Left ventricle myocardium superior (tissue), 1 donor: ENCODE results near the gene RDX. TPM values are rescaled to one million over a fixed set of nuclear protein-coding genes. Genes with fewer than 3 reads are reported as not detected.
A peak's percentile ranks its signal among the peaks of the same experiment; 100 is the strongest.

ENCODE experiments used
- ATAC-seq: fragments of 200-7000 bp; cut with Tn5 transposase; one replicate; pipeline ENCODE4 v1.9.1; 2020; ENCODE audit warnings: mild to moderate bottlenecking, moderate library complexity
- DNase-seq: peaks from one replicate; pipeline ENCODE4 v3.0.0-alpha.2; 2020
- intact Hi-C: fragments of 100-400 bp; cut with micrococcal nuclease; formaldehyde crosslinking; loops from one replicate; pipeline ENCODE4 v1.11.0; 2022
- long read RNA-seq: library from polyadenylated mRNA; unstranded; transcript quantifications from one replicate; pipeline ENCODE4 v2.0.0, GENCODE V29; 2021
- total RNA-seq: library from RNA; stranded (reverse); fragmentation: NEBNext Ultra II Directional; extraction: Animal tissue kit (Norgen Biotek cat#: 25700); gene quantifications from one replicate; pipeline ENCODE4 v1.2.1, GENCODE V29; 2021
- donor health status: DM: no; HTN: yes; CAD: no; lungs with severe emphysema.

RDX gene
- 117 TPM for total RNA-seq
- long read RNA-seq, full-length matches to known transcripts: 32 of 75 reads
- long read RNA-seq, partial matches to known transcripts: 37 of 75 reads
- long read RNA-seq, other reads (novel, unspliced or antisense): 6 of 75 reads

GRCh38 chr11:110296226-110297075 is at the start of gene RDX:
Gene RDX, minus strand, starts transcription at chr11:110296614. Its CDS starts 16,922 bp downstream, at chr11:110279692.
- intact Hi-C loops: loop anchor here (5.0 kb wide), 1 partner anchor 136 kb away; no protein-coding TSS in a partner anchor
- peak; percentile 95 for ATAC-seq
- peak; percentile 89 for DNase-seq

GRCh38 chr11:110345743-110346142 is 49.3 kb upstream of the RDX start:
- intact Hi-C loops: no loop called here
- no peak for ATAC-seq
- no peak for DNase-seq

GRCh38 chr11:110340436-110340835 is 44.0 kb upstream of the RDX start:
- intact Hi-C loops: no loop called here
- ATAC-seq: no peak
- DNase-seq: no peak

GRCh38 chr11:110339456-110340250 is 43.2 kb upstream of the RDX start:
- intact Hi-C loops: no loop called here
- ATAC-seq (no peak), DNase-seq (no peak)

- ATAC-seq (no peak), DNase-seq (no peak)
- intact Hi-C loops: no loop called here
Measured at GRCh38 chr11:110338684-110339083, 42.3 kb upstream of the RDX start.

DNA sequence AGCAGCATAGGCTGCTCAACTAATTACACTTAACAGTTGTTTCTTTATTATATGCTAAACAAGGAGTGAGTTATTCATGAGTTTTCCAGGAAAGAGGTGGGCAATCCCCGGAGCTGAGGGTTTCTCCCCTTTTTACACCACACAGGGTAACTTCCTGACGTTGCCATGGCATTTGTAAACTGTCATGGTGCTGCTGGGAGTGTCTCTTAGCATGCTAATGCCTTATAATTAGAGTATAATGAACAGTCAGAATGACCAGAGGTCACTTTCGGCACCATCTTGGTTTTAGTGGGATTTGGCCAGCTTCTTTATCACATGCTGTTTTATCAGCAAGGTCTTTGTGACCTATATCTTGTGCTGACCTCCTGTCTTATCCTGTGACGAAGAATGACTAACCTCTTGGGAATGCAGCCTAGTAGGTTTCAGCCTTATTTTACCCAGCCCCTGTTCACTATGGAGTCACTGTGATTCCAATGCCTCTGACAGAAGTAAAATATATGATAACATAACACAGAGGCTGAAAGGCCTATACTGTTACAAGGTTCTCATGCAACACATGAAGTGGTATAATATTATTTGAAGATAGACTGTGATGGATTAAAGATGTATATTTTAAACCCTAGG is 41.3 kb upstream of the RDX start:
- ATAC-seq (no peak), DNase-seq (no peak)
- intact Hi-C loops: no loop called here

GRCh38 chr11:110336054-110336453 is 39.6 kb upstream of the RDX start:
- intact Hi-C loops: no loop called here
- no peak for ATAC-seq
- no peak for DNase-seq

DNA sequence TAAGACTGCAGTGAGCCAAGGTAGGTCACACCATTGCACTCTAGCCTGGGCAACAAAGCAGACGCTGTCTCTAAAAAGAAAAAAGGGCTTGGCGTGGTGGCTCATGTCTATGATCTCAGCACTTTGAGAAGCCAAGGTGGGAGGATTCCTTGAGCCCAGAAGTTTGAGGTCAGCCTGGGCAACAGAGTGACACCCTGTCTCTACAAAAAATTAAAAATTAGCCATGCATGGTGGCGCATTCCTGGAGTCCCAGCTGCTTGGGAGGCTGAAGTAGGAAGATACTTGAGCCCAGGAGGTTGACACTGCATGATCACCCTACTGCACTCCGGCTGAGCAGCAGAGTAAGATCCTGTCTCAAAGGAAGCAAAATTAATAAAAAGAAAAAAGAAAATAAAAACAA is 38.9 kb upstream of the RDX start:
- intact Hi-C loops: no loop called here
- DNase-seq (no peak), ATAC-seq (no peak)

DNA sequence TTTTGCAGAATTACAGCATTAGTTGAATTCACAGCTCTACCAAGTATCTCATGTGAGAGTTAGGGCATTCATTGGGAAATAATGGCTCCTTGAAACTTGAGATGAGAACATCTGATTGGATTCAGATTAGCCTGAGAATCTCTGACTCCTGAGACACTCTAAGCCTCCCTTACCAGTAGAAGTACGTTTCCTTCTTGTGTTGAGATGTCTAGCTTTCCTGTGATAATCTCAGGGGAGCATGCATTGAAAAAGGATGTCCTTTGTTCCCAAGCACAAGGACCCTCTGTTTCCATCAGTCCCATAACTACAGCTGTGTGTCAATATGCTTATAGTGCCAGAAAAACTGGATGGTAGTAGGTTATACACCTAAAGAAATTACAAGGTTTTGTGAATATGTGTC is 35.2 kb upstream of the RDX start:
- intact Hi-C loops: no loop called here
- ATAC-seq (no peak), DNase-seq (no peak)

- DNase-seq (no peak), ATAC-seq (no peak)
- intact Hi-C loops: no loop called here
Measured at GRCh38 chr11:110329445-110329844, 33.0 kb upstream of the RDX start.

GRCh38 chr11:110327508-110327907 is 31.1 kb upstream of the RDX start:
- no peak for ATAC-seq
- intact Hi-C loops: no loop called here
- DNase-seq: no peak

- DNase-seq: no peak
- intact Hi-C loops: no loop called here
Measured at GRCh38 chr11:110323786-110324185, 27.4 kb upstream of the RDX start.

DNA sequence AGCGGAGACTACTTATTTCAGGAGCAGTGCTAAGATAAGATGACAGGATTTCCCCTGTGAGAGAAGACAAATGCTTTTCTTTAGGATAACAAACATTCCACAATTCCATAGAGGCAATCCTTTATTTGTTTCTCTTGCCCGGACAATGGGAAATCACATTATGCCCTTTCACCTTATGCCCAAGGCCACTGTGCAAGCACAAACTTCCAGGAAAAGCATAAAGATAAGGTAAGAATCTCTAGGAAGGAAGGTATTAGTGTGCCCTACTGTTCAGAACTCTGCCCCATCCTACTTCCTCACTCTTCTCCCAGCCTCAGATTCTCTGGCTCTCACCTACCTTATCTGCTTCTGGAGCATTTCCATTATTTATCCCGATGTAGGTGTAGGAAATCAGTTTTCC is 23.1 kb upstream of the RDX start:
- DNase-seq (no peak), ATAC-seq (no peak)
- intact Hi-C loops: no loop called here

More at GRCh38 chr11:110323786-110324185, 27.4 kb upstream of the RDX start:
- no peak for ATAC-seq

DNA sequence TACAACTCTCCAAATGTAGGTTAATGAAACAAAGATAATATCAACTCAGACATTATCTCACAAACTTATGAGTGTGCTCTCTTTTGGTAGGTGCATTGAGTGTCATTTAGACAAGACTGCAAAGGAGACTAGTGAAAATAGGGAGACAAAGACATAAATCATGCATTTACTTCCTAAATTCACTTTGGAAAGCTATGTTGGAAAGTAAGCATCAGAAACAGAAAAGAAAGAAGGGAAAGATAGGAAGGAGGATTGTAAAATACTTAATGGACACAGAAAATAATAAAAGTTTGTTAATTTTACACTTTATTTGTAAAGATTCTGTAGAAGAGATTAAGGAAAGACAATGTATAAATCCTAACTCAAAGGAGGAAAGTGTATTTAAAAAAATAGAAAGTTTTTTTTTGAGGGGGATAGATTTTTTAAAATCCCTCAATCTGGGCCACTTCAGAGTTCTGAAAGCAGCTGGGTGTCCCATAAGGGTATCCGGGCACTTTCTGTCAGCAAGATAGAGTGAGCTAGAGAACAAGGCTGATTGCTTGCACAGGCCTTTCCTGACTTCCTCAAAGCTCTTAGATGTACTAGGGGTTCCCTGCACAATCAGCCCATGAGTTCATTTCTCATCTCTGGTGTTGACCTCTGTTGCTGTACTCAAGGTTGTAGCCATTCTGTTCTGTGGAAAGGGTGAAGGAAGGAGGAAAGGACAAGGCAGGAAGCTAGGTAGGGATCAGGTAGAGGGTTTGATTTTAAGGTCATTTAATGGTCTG is 22.4 kb upstream of the RDX start:
- intact Hi-C loops: no loop called here
- ATAC-seq (peak; percentile 49), DNase-seq (no peak)

DNA sequence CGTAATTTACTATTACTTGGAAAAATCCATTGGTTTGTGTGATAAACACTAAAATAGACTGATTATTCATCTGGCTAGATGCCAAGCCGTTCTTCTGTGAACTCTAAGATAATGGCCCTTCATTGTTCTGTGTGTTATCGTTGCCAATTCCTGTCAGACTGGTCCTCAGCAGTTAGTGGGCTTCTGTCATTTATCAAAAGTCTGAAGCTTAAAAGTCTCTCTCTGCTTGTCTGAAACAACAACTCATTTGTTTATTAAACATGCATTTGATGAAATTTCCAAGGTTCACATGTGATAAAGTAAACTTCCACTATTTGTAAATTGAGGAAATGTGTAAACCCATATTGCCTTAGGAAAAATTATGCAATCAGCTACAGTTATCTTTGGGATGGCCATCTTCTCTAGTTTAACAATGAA is 21.1 kb upstream of the RDX start:
- ATAC-seq (peak; percentile 62), DNase-seq (no peak)
- intact Hi-C loops: no loop called here

DNA sequence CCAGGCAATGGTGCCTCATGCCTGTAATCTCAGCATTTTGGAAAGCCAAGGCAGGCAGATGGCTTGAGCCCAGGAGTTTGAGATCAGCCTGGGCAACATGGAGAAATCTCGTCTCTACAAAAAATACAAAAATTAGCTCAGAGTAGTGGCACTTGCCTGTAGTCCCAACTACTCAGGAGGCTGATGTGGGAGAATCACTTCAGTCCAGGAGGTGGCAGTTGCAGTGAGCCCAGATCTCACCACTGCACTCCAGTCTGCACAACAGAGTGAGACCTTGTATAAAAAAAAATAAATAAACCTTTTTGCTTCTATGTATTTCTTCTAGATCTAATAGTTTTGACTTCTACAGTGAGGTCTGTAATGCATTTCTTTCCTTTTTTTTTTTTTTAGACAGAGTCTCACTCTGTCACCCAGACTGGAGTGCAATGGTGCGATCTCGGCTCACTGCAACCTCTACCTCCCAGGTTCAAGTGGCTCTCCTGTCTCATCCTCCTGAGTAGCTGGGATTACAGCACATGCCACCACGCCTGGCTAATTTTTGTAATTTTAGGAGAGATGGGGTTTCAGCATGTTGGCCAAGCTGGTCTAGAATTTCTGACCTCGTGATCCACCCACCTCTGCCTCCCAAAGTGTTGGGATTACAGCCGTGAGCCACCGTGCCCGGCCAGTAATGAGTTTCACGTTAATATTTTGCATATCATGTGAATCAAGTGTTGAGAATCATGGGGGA is 18.1 kb upstream of the RDX start:
- DNase-seq (no peak), ATAC-seq (no peak)
- intact Hi-C loops: no loop called here

GRCh38 chr11:110312670-110313069 is 16.3 kb upstream of the RDX start:
- ATAC-seq (no peak), DNase-seq (no peak)
- intact Hi-C loops: no loop called here

DNA sequence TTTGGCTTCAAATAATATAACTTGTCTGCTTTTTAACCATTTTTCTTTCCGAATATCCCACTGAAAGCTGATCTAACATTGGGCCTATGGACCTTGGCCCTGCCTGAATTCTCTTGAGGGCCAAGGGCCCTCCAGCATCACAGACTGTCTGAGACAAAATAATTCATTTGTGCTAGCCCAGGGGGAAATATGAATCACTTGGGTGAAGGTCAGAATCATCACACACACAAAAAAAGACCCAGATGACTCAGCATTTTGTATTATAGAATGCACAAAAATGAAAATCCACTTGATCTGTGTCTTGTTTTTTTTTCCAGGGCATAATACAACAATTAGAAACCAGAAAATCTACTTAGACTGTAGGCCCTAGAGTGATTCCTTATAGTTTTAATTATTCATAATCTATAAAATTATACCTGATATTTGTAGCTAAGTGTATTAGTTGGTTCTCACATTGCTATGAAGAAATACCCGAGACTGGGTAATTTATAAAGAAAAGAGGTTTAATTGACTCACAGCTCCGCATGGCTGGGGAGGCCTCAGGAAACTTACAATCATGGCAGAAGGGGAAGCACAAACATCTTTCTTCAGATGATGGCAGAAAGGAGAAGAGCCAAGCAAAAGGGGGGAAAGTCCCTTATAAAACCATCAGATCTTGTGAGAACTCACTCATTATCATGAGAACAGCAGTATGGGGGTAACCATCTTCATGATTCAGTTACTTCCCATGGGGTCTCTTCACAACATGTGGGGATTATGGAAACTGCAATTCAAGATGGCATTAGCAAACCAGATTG is 15.6 kb upstream of the RDX start:
- intact Hi-C loops: no loop called here
- ATAC-seq: no peak
- DNase-seq: no peak
